GM12873 (cell line): ENCODE measurements around the gene RASEF.

Experiments used
- CTCF ChIP-seq: IDR thresholded peaks from 2 replicates; pipeline ENCODE4 v1.5.1; 2012; ENCODE audit warnings: low read depth, mild to moderate bottlenecking, moderate library complexity, low read length, control low read depth; ENCODE audit not compliant: insufficient read depth; ENCODE audit errors: missing control alignments

Gene RASEF

GRCh38 chr9:82988488-82988887, 74.5 kb downstream of the RASEF start:
- TF ChIP-seq CTCF = no peak

GRCh38 chr9:82987370-82988189, 75.4 kb downstream of the RASEF start:
- no peak for TF ChIP-seq CTCF

GRCh38 chr9:82981552-82981951, 81.4 kb downstream of the RASEF start:
- TF ChIP-seq CTCF = no peak

- no peak for TF ChIP-seq CTCF
Measured at GRCh38 chr9:82975176-82975575, 87.8 kb downstream of the RASEF start.

- TF ChIP-seq CTCF = no peak
Measured at GRCh38 chr9:82972446-82972845, 90.5 kb downstream of the RASEF start.

- TF ChIP-seq CTCF = no peak
Measured at GRCh38 chr9:82970359-82970758, 92.6 kb downstream of the RASEF start.

GRCh38 chr9:82969291-82969690, 93.7 kb downstream of the RASEF start:
- no peak for TF ChIP-seq CTCF
